Measurements from ENCODE around the gene NUP37. TPM values are rescaled to one million over a fixed set of nuclear protein-coding genes. Genes with fewer than 3 reads are reported as not detected.

The NUP37 gene
- total and polyA plus RNA-seq, 2 of the 8 experiments (the other 6 are each of a cell fraction or from before 2014, with no cell fraction given), result 53.5 to 71.0 TPM

GRCh38 chr12:102031852-102032251 is 88.1 kb downstream of the NUP37 start:
- Histone ChIP-seq H3K23me2 (ENCODE audit: low read depth, low read length) (no peaks in the 10 kb centered on the region), H3K79me1 (ENCODE audit: low read depth, low read length) (no peaks in the 10 kb centered on the region), H3K36me3 (ENCODE audit: control insufficient read depth in 2 of 4, insufficient read depth in 4 of 4, low read length in 3 of 4) (no peaks in the 10 kb centered on the region), H4K8ac (ENCODE audit: extremely low read depth, insufficient read depth, low read length) (no peak overlapping the region), H2BK15ac (ENCODE audit: low read length) (no peak overlapping the region), H3K4me1 (replicated peaks in 1 of 4; ENCODE audit: control insufficient read depth in 3 of 4, insufficient read depth in 4 of 4, low read length in 3 of 4) (no peaks in the 10 kb centered on the region), H2BK12ac (ENCODE audit: low read depth, low read length) (no peak overlapping the region), H3K9me3 (ENCODE audit: insufficient read depth in 2 of 2, low read depth in 1 of 2, low read length in 1 of 2) (no peaks in the 10 kb centered on the region), H3K27me3 (replicated peaks in 1 of 4; ENCODE audit: control insufficient read depth in 3 of 4, extremely low read depth in 1 of 4, insufficient read depth in 3 of 4, low read length in 3 of 4) (no peaks in the 10 kb centered on the region), H3K9ac (replicated peaks in 1 of 4; ENCODE audit: extremely low read depth in 1 of 4, low read depth in 3 of 4, low read length in 3 of 4) (no peak overlapping the region), H3K56ac (replicated peaks; ENCODE audit: insufficient read length, low read depth, low read length) (no peak overlapping the region), H3K79me2 (ENCODE audit: control insufficient read depth in 1 of 2, insufficient read depth in 2 of 2, low read length in 2 of 2) (no peaks in the 10 kb centered on the region), H3K4me3 (ENCODE audit: extremely low read depth in 1 of 4, insufficient read depth in 2 of 4, low read depth in 3 of 4, low read length in 4 of 4) (no peak overlapping the region), H3K4ac (replicated peaks; ENCODE audit: insufficient read length, low read depth, low read length) (no peak overlapping the region), H4K20me1 (replicated peaks in 1 of 2; ENCODE audit: control insufficient read depth in 1 of 2, insufficient read depth in 2 of 2, low read length in 2 of 2) (no peaks in the 10 kb centered on the region), H2BK5ac (ENCODE audit: low read depth, low read length) (no peak overlapping the region), H2BK120ac (replicated peaks; ENCODE audit: low read depth, low read length) (no peak overlapping the region), H2AFZ (ENCODE audit: low read length) (no peak overlapping the region), H3K18ac (ENCODE audit: extremely low read depth, low read length) (no peak overlapping the region), H3K27ac (ENCODE audit: low read depth, low read length) (no peak overlapping the region), H4K5ac (ENCODE audit: insufficient read length, low read depth, low read length) (no peak overlapping the region), H3K23ac (ENCODE audit: insufficient read length) (no peak overlapping the region), H2AK5ac (ENCODE audit: low read depth, low read length) (no peak overlapping the region), H4K91ac (replicated peaks; ENCODE audit: insufficient read length, low read length) (no peak overlapping the region), H3K14ac (ENCODE audit: insufficient read length) (no peak overlapping the region), H3K4me2 (ENCODE audit: insufficient read depth in 1 of 2, low read depth in 2 of 2, low read length in 2 of 2) (no peak overlapping the region), H2BK20ac (ENCODE audit: low read length) (no peak overlapping the region)
- FAIRE-seq (no peak), DNase-seq (ENCODE audit: low read depth in 1 of 2, low spot score in 2 of 2) (no peak)
- POLR2A ChIA-PET (ENCODE audit: partially characterized antibody), result interaction anchor here (0.6 kb wide), 1 partner anchor 12 kb away, joined by 3 read pairs; no protein-coding TSS in a partner anchor
- CTCF ChIA-PET (ENCODE audit: partially characterized antibody), result interaction anchor here (0.7 to 1.2 kb wide), 3 partner anchors 21 to 785 kb away, joined by 3 to 4 read pairs (median 3); no protein-coding TSS in a partner anchor
- no peak for TF ChIP-seq POLR2AphosphoS5 (IDR thresholded peaks at IDR 0.05; ENCODE audit: low read depth, low read length)
